ENCODE data around the gene MAN1C1. TPM values are rescaled to one million over a fixed set of nuclear protein-coding genes. Genes with fewer than 3 reads are reported as not detected.
"Not testable (repeated sequence)": the region's sequence is repeated elsewhere in the genome, so short reads cannot be mapped to it uniquely, and the experiment has no call there.

The MAN1C1 gene
- total RNA-seq, 1 donor from 2014 or later = 9.1 TPM

DNA sequence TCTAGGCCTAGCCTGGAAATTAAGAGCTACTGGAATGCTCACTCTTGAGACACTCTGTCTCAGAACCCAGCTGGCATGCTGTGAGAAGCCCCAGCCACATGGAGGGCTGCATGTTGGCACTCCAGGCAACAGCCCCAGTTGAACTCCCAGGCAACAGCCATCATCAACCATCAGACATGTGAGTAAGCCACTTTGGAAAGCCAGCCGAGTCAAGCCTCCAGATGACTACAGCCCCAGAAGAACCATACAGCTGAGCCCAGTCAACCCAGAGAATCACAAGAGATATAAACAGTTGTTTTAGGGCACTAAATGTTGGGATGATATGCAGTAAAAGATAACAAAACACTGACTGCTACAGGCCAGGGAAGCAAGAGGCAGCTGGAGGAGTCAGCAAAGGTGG is 17.7 kb upstream of the MAN1C1 start:
- no peak for TF ChIP-seq CTCF (conservative IDR thresholded peaks at IDR 0.05)
- no peaks in the 10 kb centered on the region for H3K9me3 Mint-ChIP-seq

DNA sequence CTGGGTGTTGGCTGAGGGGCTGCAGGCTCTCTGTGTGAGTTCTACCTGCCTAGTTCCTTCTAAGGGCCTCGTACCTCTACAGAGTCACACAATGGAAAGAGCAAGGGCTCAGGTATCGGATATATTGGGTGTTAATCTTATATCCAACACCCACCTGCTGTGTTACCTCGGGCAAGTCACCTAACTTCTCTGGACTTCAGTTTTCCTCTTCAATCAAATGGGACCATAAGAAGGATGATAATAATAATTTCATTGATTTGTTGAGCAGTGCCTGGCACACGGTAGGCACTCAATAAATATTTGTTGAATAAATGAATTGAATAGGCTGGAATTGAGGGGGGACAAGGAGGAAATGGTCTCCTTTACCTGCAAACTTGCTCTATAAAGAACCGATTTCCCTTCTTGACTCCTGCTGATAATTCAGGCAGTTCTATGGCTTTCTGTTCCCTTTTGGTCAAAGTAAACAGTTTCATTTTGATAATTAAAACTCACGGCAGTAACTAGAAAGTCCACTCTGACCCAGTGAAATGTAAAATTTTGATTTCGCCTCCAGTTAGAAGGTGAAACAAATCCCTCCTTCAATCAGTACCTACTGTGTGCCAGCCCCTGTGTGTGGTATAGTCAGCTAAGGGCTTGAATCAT is 16.5 kb upstream of the MAN1C1 start:
- no peak overlapping the region for H3K27ac Mint-ChIP-seq
- H3K36me3 Mint-ChIP-seq = no peaks in the 10 kb centered on the region
- H3K4me1 Mint-ChIP-seq (ENCODE audit: unreplicated experiment) = no peaks in the 10 kb centered on the region
- H3K4me3 Mint-ChIP-seq = no peak overlapping the region
- DNase-seq (ENCODE audit: extremely low spot score, unreplicated experiment) = no peak
- H3K9me3 Mint-ChIP-seq = no peaks in the 10 kb centered on the region
- peaks cover 7% of the 10 kb centered on the region for H3K27me3 Mint-ChIP-seq
- no peak for TF ChIP-seq CTCF (conservative IDR thresholded peaks at IDR 0.05)

More for the DNA sequence above, 17.7 kb upstream of the MAN1C1 start:
- Mint-ChIP-seq H3K27me3 (peaks cover 11% of the 10 kb centered on the region), H3K4me1 (ENCODE audit: unreplicated experiment) (no peaks in the 10 kb centered on the region), H3K4me3 (no peak overlapping the region), H3K27ac (no peak overlapping the region), H3K36me3 (no peaks in the 10 kb centered on the region)
- no peak for DNase-seq (ENCODE audit: extremely low spot score, unreplicated experiment)

DNA sequence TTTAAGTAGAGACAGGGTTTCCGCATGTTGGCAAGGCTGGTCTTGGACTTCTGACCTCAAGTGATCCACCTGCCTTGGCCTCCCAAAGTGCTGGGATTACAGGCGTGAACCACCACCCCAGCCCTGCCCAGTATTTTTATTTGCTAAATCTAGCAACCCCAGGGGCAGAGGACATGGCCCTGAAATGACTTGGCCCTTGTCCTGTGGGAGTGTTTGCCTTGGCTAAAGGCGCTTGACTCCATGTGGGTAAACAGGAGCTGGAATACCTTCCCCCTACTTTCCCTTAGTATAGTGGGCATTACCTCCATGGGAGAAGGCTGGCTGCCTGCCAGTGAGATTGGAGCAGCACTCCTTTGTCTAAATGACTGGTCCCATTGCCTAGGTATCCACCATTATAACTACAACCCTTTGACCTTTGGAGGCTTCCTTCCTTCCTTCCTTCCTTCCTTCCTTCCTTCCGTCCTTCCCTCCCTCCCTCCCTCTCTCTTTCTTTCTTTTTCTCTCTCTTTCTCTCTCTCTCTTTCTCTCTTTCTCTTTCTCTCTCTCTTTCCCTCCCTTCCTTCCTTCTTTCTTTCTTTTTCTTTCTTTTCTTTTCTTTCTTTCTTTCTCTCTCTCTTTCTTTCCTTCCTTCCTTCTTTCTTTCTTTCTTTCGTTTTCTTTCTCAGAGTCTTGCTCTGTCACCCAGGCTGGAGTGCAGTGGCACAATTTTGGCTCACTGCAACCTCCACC is 15.5 kb upstream of the MAN1C1 start:
- not testable (repeated sequence) for H3K36me3 Mint-ChIP-seq; H3K4me3 Mint-ChIP-seq; DNase-seq (ENCODE audit: extremely low spot score, unreplicated experiment); H3K27ac Mint-ChIP-seq; H3K4me1 Mint-ChIP-seq (ENCODE audit: unreplicated experiment); H3K9me3 Mint-ChIP-seq
- peaks cover 11% of the 10 kb centered on the region for H3K27me3 Mint-ChIP-seq

DNA sequence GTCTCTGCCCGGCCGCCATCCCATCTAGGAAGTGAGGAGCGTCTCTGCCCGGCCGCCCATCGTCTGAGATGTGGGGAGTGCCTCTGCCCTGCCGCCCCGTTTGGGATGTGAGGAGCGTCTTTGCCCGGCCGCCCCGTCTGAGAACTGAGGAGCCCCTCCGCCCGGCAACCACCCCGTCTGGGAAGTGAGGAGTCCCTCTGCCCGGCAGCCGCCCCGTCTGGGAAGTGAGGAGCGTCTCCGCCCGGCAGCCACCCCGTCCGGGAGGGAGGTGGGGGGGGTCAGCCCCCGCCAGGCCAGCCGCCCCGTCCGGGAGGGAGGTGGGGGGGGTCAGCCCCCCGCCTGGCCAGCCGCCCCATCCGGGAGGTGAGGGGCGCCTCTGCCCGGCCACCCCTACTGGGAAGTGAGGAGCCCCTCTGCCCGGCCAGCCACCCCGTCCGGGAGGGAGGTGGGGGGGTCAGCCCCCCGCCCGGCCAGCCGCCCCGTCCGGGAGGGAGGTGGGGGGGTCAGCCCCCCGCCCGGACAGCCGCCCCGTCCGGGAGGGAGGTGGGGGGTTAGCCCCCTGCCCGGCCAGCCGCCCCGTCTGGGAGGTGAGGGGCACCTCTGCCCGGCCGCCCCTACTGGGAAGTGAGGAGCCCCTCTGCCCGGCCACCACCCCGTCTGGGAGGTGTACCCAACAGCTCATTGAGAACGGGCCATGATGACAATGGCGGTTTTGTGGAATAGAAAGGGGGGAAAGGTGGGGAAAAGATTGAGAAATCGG is 12.6 kb upstream of the MAN1C1 start:
- H3K4me3 Mint-ChIP-seq = not testable (repeated sequence)

GRCh38 chr1:25607123-25607522 is 9.5 kb upstream of the MAN1C1 start:
- H3K4me1 Mint-ChIP-seq (ENCODE audit: unreplicated experiment) = peaks cover 3% of the 10 kb centered on the region

More for the DNA sequence above, 12.6 kb upstream of the MAN1C1 start:
- not testable (repeated sequence) for DNase-seq (ENCODE audit: extremely low spot score, unreplicated experiment); H3K9me3 Mint-ChIP-seq; H3K27ac Mint-ChIP-seq; H3K36me3 Mint-ChIP-seq; H3K4me1 Mint-ChIP-seq (ENCODE audit: unreplicated experiment)
- peaks cover 22% of the 10 kb centered on the region for H3K27me3 Mint-ChIP-seq

More at GRCh38 chr1:25607123-25607522, 9.5 kb upstream of the MAN1C1 start:
- Mint-ChIP-seq H3K27ac (no peak overlapping the region), H3K36me3 (no peaks in the 10 kb centered on the region), H3K4me3 (no peak overlapping the region), H3K9me3 (no peaks in the 10 kb centered on the region), H3K27me3 (peaks cover 43% of the 10 kb centered on the region)
- no peak for TF ChIP-seq CTCF (conservative IDR thresholded peaks at IDR 0.05)
- no peak for DNase-seq (ENCODE audit: extremely low spot score, unreplicated experiment)

Data from type B pancreatic cell (in vitro differentiated cells).